Endothelial cell of umbilical vein (primary cell): ENCODE data around the gene LRRC4B. TPM values are rescaled to one million over a fixed set of nuclear protein-coding genes. Genes with fewer than 3 reads are reported as not detected.

ENCODE experiments used
- BruUV-seq: library from RNA; stranded (reverse); fragments of 400-500 nt; replicated peaks from 2 replicates; lab custom pipeline; 2021; lab: Mats Ljungman, UMichigan
- CTCF ChIA-PET: fragments of 300-600, 350-600 bp; sonication (Branson Sonifier 250); formaldehyde crosslinking; loops from one replicate; lab custom pipeline; 2021; ENCODE audit warnings: antibody characterized with exemption, inconsistent platforms; lab: Charles Lee
- POLR2A ChIA-PET: fragments of 300-600, 350-600 bp; sonication (Branson Sonifier 250); formaldehyde crosslinking; loops from one replicate; lab custom pipeline; 2021; ENCODE audit warnings: antibody characterized with exemption, inconsistent platforms; lab: Charles Lee
- DNase-seq: peaks from one replicate; pipeline ENCODE4 v3.0.0-alpha.2; 2011; ENCODE audit warnings: low read depth, low spot score
- FAIRE-seq: peaks from 2 replicates; lab custom pipeline; 2011; peaks lifted over from hg19 to GRCh38; lab: Jason Lieb, UNC
- H2AFZ ChIP-seq: 2 replicates; pipeline ENCODE4 v1.6.0; 2012; ENCODE audit warnings: low read depth, low read length, control low read depth, inconsistent platforms
- H3K27ac ChIP-seq: 2 replicates; pipeline ENCODE4 v1.5.1; 2011; ENCODE audit warnings: low read depth, mild to moderate bottlenecking, control low read depth, low read length, moderate library complexity; ENCODE audit not compliant: insufficient read depth
- H3K27me3 ChIP-seq, 2 experiments: 2 replicates each; pipeline versions ENCODE4 v1.6.0 to v1.6.1; 2011; ENCODE audit warnings: low read length in 2 of 2, mixed read lengths in 1 of 2; ENCODE audit not compliant: control insufficient read depth in 2 of 2, insufficient read depth in 2 of 2
- H3K36me3 ChIP-seq, 2 experiments: 2 replicates in 1 of 2; 3 replicates in 1 of 2; pipeline ENCODE4 v1.5.1; 2011; ENCODE audit warnings: low read length in 2 of 2, mild to moderate bottlenecking in 1 of 2, moderate library complexity in 1 of 2; ENCODE audit not compliant: control insufficient read depth in 2 of 2, insufficient read depth in 2 of 2; ENCODE audit errors: extremely low read depth in 1 of 2
- H3K4me1 ChIP-seq: 3 replicates; pipeline ENCODE4 v1.5.1; 2011; ENCODE audit warnings: mild to moderate bottlenecking, low read length; ENCODE audit not compliant: control insufficient read depth, insufficient read depth; ENCODE audit errors: extremely low read depth
- H3K4me2 ChIP-seq: 2 replicates; pipeline ENCODE4 v1.6.1; 2011; ENCODE audit warnings: low read length, control low read depth, mixed read lengths; ENCODE audit not compliant: insufficient read depth
- H3K4me3 ChIP-seq, 3 experiments: fragments of 200-600 bp in 1 of 3; sonication (generic), shearing (Covaris generic) in 1 of 3; replicated peaks in 1 of 3; 2 replicates each; pipeline ENCODE4 v1.5.1; 2011 to 2016; ENCODE audit warnings: control low read depth in 3 of 3, low read length in 3 of 3, mild to moderate bottlenecking in 2 of 3, inconsistent platforms in 1 of 3, low read depth in 1 of 3, moderate library complexity in 1 of 3; ENCODE audit not compliant: insufficient read depth in 1 of 3
- H3K79me2 ChIP-seq: 2 replicates; pipeline ENCODE4 v1.6.0; 2012; ENCODE audit warnings: low read length, inconsistent platforms; ENCODE audit not compliant: control insufficient read depth, insufficient read depth
- H3K9ac ChIP-seq: replicated peaks from 2 replicates; pipeline ENCODE3; 2011; ENCODE audit warnings: low read length, control low read depth; ENCODE audit not compliant: insufficient read depth; ENCODE audit errors: extremely low read depth
- H3K9me1 ChIP-seq: replicated peaks from 3 replicates; pipeline ENCODE4 v1.6.0; 2011; ENCODE audit warnings: mild to moderate bottlenecking, low read length; ENCODE audit not compliant: control insufficient read depth, insufficient read depth; ENCODE audit errors: extremely low read depth
- H3K9me3 ChIP-seq: replicated peaks from 2 replicates; pipeline ENCODE4 v1.5.1; 2012; ENCODE audit warnings: low read length, inconsistent platforms; ENCODE audit not compliant: control insufficient read depth, insufficient read depth
- H4K20me1 ChIP-seq: replicated peaks from 2 replicates; pipeline ENCODE3; 2011; ENCODE audit warnings: mild to moderate bottlenecking, low read length; ENCODE audit not compliant: control insufficient read depth, insufficient read depth; ENCODE audit errors: extremely low read depth
- CTCF ChIP-seq, 2 donors: IDR thresholded peaks; 1 replicate in 1 of 2; 2 replicates in 1 of 2; pipeline ENCODE4 v1.5.1; 2011; ENCODE audit warnings: low read length in 2 of 2, mild to moderate bottlenecking in 2 of 2, moderate library complexity in 2 of 2, control low read depth in 1 of 2, inconsistent platforms in 1 of 2, low read depth in 1 of 2; ENCODE audit not compliant: insufficient read depth in 1 of 2; ENCODE audit errors: extremely low read depth in 1 of 2
- EZH2 ChIP-seq: IDR thresholded peaks from 2 replicates; pipeline ENCODE4 v1.6.1; 2012; ENCODE audit warnings: borderline replicate concordance, low read depth, mild to moderate bottlenecking, moderate library complexity, low read length, inconsistent platforms; ENCODE audit not compliant: severe bottlenecking
- FOS ChIP-seq: IDR thresholded peaks from 2 replicates; pipeline ENCODE4 v1.6.1; 2011; ENCODE audit warnings: mild to moderate bottlenecking, low read length, moderate library complexity, borderline replicate concordance; ENCODE audit not compliant: insufficient read depth
- GATA2 ChIP-seq: IDR thresholded peaks from 2 replicates; pipeline ENCODE4 v1.7.0; 2011; ENCODE audit warnings: low read depth, mild to moderate bottlenecking, moderate library complexity, mixed read lengths, low read length; ENCODE audit not compliant: insufficient read length, insufficient read depth
- JUN ChIP-seq: IDR thresholded peaks from 2 replicates; pipeline ENCODE4 v1.6.1; 2011; ENCODE audit warnings: borderline replicate concordance, low read depth; ENCODE audit not compliant: insufficient read length, insufficient read depth
- MYC ChIP-seq: IDR thresholded peaks from one replicate; pipeline ENCODE4 v1.6.1; 2011; ENCODE audit warnings: mild to moderate bottlenecking, low read depth, low read length
- POLR2A ChIP-seq: IDR thresholded peaks from 2 replicates; pipeline ENCODE4 v1.6.1; 2012; ENCODE audit warnings: low read depth, mild to moderate bottlenecking, control low read depth, low read length
- POLR2AphosphoS5 ChIP-seq: IDR thresholded peaks from 2 replicates; pipeline ENCODE4 v1.6.1; 2012; ENCODE audit warnings: low read depth, mild to moderate bottlenecking, control low read depth, low read length, moderate library complexity; ENCODE audit not compliant: insufficient read depth
- dilution Hi-C: fragments of 300-500 bp; cut with MboI; formaldehyde crosslinking; loops from one replicate; pipeline ENCODE4 v1.15.0; 2019; ENCODE audit warnings: low sequenced_read_pairs; ENCODE audit not compliant: extremely low pct_ligation_motif_present
- intact Hi-C: fragments of 100-400 bp; cut with micrococcal nuclease; formaldehyde crosslinking; loops from one replicate; pipeline ENCODE4 v1.10.0; 2022
- polyA plus RNA-seq, 4 experiments: library from polyadenylated mRNA; depleted of rRNA in 3 of 4; stranded (reverse) in 3 of 4; unstranded in 1 of 4; fragments of >200 nt; gene quantifications; 2 replicates each; pipeline versions ENCODE4 v1.2.1 to v1.2.3, GENCODE V29; 2011 to 2012; ENCODE audit warnings: missing spikeins in 1 of 4
- total RNA-seq: library from RNA; stranded (reverse); gene quantifications from 2 replicates; pipeline ENCODE4 v1.2.3, GENCODE V29; 2021
- TF ChIP-seq, protein P1 (sequence below): IDR thresholded peaks from 2 replicates; pipeline ENCODE4 v1.6.1; 2011; ENCODE audit not compliant: insufficient read depth, insufficient read length

Gene LRRC4B
- total and polyA plus RNA-seq, 2 donors (not counting 3 experiments of a cell fraction or from before 2014, with no cell fraction given) = 0.08 TPM; not detected in 1

- no peaks in the 10 kb centered on the region for H3K36me3 ChIP-seq
- TF ChIP-seq FOS (no peak), JUN (no peak), POLR2AphosphoS5 (no peak), POLR2A (no peak), CTCF (IDR thresholded peaks at IDR 0.05; ENCODE audit: extremely low read depth in 1 of 2, insufficient read depth in 1 of 2, low read depth in 1 of 2, low read length in 2 of 2) (no peak), GATA2 (no peak), EZH2 (no peak), MYC (no peak)
- TF ChIP-seq, protein P1, sequence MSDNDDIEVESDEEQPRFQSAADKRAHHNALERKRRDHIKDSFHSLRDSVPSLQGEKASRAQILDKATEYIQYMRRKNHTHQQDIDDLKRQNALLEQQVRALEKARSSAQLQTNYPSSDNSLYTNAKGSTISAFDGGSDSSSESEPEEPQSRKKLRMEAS = no peak
- H3K9me3 ChIP-seq = no peaks in the 10 kb centered on the region
- no peaks in the 10 kb centered on the region for H3K4me1 ChIP-seq
- H3K4me3 ChIP-seq = no peak overlapping the region
- no peak overlapping the region for H2AFZ ChIP-seq
- FAIRE-seq = no peak
- ChIA-PET POLR2A (no interaction called here), CTCF (no interaction called here)
- H3K9ac ChIP-seq = no peak overlapping the region
- intact Hi-C loops (no loop called here), dilution Hi-C loops (no loop called here)
- H3K79me2 ChIP-seq = no peaks in the 10 kb centered on the region
- DNase-seq = no peak
- no peak overlapping the region for H3K4me2 ChIP-seq
- no peak overlapping the region for H3K27ac ChIP-seq
- no TSS peak for BruUV-seq
- peaks cover 10 to 12% of the 10 kb centered on the region in 2 experiments for H3K27me3 ChIP-seq
- H4K20me1 ChIP-seq = no peaks in the 10 kb centered on the region
- no peaks in the 10 kb centered on the region for H3K9me1 ChIP-seq
Observed at GRCh38 chr19:50490991-50491472, 77.2 kb downstream of the LRRC4B start.
